ENCODE data around the gene DARS1. TPM values are rescaled to one million over a fixed set of nuclear protein-coding genes. Genes with fewer than 3 reads are reported as not detected.

The DARS1 gene
- 90.1 and 92.5 TPM in 2 replicates for polyA plus RNA-seq (2013)

DNA sequence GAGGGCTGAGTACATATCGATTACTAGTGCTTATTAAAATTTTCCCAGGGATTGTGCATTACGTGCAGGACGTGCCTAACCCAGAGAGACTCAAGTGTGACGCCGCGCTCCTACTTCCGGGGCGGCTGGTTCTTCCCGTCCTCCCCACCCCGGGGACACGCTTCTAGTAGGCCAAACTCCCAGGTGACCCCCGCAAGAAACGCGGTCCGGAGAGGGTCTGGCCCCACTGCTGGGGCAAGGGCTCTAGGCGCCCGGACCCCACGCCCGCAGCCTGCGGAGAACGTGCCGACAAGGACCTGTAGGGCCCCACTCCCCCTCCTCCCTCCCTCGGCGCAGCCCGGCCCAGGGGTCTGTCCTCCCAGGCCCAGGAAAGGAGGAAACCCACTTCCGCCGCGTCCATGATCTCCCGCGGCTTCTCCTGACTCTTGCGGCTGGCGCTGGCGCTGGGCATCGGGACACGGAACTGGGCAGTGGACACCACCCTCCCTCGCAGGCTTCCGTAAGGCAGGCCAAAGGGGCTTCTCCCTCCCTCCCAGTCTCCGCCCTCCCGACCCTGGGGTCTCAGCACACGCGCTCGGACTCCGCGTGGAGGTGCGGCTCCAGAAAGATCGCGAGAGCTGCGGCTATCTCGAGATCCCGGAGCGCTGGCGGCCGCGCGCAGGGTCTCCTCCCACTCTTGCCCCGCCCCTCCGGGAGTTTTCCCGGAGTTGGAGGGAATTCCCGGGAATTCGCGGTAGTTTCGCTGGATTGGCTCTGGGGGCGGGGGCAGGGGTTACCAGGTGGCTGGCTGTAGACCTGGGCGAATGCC lies at the start of gene DARS1:
Gene DARS1, minus strand, starts transcription at position 609 of the 808 bp plus-strand sequence. Its CDS starts 158 bp downstream, at position 451.
- Histone ChIP-seq H2AFZ (ENCODE audit: insufficient read depth, low read length, poor library complexity) (peak within 1 kb of the TSS; percentile 87), H2BK120ac (ENCODE audit: insufficient read depth, low read length, poor library complexity) (peak within 1 kb of the TSS; percentile 64), H3K9me3 (ENCODE audit: insufficient read depth, low read depth, low read length) (peaks cover 1% of the 10 kb centered on the region), H2AK5ac (ENCODE audit: low read length) (peak within 1 kb of the TSS; percentile 16), H3K79me1 (ENCODE audit: low read length) (peaks cover 11% of the 10 kb centered on the region), H3K27me3 (ENCODE audit: insufficient read depth, low read length) (no peaks in the 10 kb centered on the region), H3K14ac (ENCODE audit: low read length) (peak within 1 kb of the TSS; percentile 90), H4K12ac (ENCODE audit: low read depth, low read length) (peak within 1 kb of the TSS; percentile 87), H2BK5ac (ENCODE audit: low read depth, low read length, poor library complexity) (peak within 1 kb of the TSS; percentile 82), H4K8ac (ENCODE audit: low read depth, low read length) (peak within 1 kb of the TSS; percentile 89), H3K4me1 (ENCODE audit: control insufficient read depth in 1 of 2, insufficient read depth in 2 of 2, low read length in 2 of 2) (peaks cover 0 to 2% of the 10 kb centered on the region in 2 experiments), H3K4me2 (ENCODE audit: low read length) (peak within 1 kb of the TSS; percentile 72), H2BK12ac (ENCODE audit: low read length) (no peak within 1 kb of the TSS), H3K79me2 (ENCODE audit: control insufficient read depth, insufficient read depth, low read length, poor library complexity) (peaks cover 8% of the 10 kb centered on the region), H3K18ac (ENCODE audit: low read length) (peak within 1 kb of the TSS; percentile 88), H4K91ac (ENCODE audit: low read depth, low read length) (peak within 1 kb of the TSS; percentile 94), H3K27ac (ENCODE audit: low read depth, low read length) (peak within 1 kb of the TSS; percentile 85), H3K4ac (ENCODE audit: low read depth, low read length) (peak within 1 kb of the TSS; percentile 65), H3K23ac (ENCODE audit: low read length) (no peak within 1 kb of the TSS), H3K9ac (ENCODE audit: low read length) (peak within 1 kb of the TSS; percentile 97), H3K36me3 (ENCODE audit: control insufficient read depth in 1 of 2, insufficient read depth in 2 of 2, low read length in 2 of 2) (peaks cover 0 to 2% of the 10 kb centered on the region in 2 experiments), H3K4me3 (ENCODE audit: low read depth, low read length) (peak within 1 kb of the TSS; percentile 88)
- no CpG with 5 or more reads among the region's 64 CpGs for WGBS (ENCODE audit: extremely low coverage, insufficient coverage, insufficient read length)
- peak; percentile 92 to 99 for DNase-seq

DNA sequence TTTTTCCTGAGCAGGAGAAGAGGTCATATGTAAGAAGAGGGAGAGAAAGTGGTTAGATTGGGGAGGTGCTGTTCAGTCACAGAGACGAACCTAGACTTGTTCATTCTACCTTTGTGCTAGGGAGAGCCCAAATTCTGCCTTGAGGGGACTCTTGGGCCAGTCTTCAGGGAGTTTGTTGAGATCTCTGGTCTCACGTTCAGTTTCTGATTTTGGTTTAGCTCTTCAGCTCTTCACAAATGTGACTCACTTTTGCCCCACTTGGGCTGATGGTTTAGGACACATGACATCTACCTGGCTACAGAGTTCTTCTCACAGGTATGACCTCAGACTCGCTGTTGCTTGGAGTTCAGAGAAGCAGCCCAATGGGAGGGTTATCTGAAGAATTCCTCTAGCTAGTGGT lies 49.2 kb upstream of the DARS1 start:
- no peaks in the 10 kb centered on the region for H3K27me3 ChIP-seq (ENCODE audit: insufficient read depth, low read length)
- H2BK12ac ChIP-seq (ENCODE audit: low read length), result no peak overlapping the region
- no peak overlapping the region for H3K23ac ChIP-seq (ENCODE audit: low read length)
- no peak overlapping the region for H3K9ac ChIP-seq (ENCODE audit: low read length)
- no peak overlapping the region for H2BK5ac ChIP-seq (ENCODE audit: low read depth, low read length, poor library complexity)
- H3K27ac ChIP-seq (ENCODE audit: low read depth, low read length), result no peak overlapping the region
- no peak overlapping the region for H4K8ac ChIP-seq (ENCODE audit: low read depth, low read length)
- no CpG with 5 or more reads among the region's 3 CpGs for WGBS (ENCODE audit: extremely low coverage, insufficient coverage, insufficient read length)
- H3K79me2 ChIP-seq (ENCODE audit: control insufficient read depth, insufficient read depth, low read length, poor library complexity), result no peaks in the 10 kb centered on the region
- no peak overlapping the region for H4K12ac ChIP-seq (ENCODE audit: low read depth, low read length)
- H3K18ac ChIP-seq (ENCODE audit: low read length), result no peak overlapping the region
- no peaks in the 10 kb centered on the region for H3K79me1 ChIP-seq (ENCODE audit: low read length)
- H3K4me2 ChIP-seq (ENCODE audit: low read length), result no peak overlapping the region
- no peak overlapping the region for H2AK5ac ChIP-seq (ENCODE audit: low read length)
- H3K9me3 ChIP-seq (ENCODE audit: insufficient read depth, low read depth, low read length), result no peaks in the 10 kb centered on the region
- H3K36me3 ChIP-seq (ENCODE audit: control insufficient read depth in 1 of 2, insufficient read depth in 2 of 2, low read length in 2 of 2), result no peaks in the 10 kb centered on the region
- H4K91ac ChIP-seq (ENCODE audit: low read depth, low read length), result no peak overlapping the region
- DNase-seq, result no peak
- no peak overlapping the region for H3K4me3 ChIP-seq (ENCODE audit: low read depth, low read length)
- H3K4ac ChIP-seq (ENCODE audit: low read depth, low read length), result no peak overlapping the region
- no peaks in the 10 kb centered on the region for H3K4me1 ChIP-seq (ENCODE audit: control insufficient read depth in 1 of 2, insufficient read depth in 2 of 2, low read length in 2 of 2)
- no peak overlapping the region for H2AFZ ChIP-seq (ENCODE audit: insufficient read depth, low read length, poor library complexity)
- no peak overlapping the region for H3K14ac ChIP-seq (ENCODE audit: low read length)
- H2BK120ac ChIP-seq (ENCODE audit: insufficient read depth, low read length, poor library complexity), result no peak overlapping the region

DNA sequence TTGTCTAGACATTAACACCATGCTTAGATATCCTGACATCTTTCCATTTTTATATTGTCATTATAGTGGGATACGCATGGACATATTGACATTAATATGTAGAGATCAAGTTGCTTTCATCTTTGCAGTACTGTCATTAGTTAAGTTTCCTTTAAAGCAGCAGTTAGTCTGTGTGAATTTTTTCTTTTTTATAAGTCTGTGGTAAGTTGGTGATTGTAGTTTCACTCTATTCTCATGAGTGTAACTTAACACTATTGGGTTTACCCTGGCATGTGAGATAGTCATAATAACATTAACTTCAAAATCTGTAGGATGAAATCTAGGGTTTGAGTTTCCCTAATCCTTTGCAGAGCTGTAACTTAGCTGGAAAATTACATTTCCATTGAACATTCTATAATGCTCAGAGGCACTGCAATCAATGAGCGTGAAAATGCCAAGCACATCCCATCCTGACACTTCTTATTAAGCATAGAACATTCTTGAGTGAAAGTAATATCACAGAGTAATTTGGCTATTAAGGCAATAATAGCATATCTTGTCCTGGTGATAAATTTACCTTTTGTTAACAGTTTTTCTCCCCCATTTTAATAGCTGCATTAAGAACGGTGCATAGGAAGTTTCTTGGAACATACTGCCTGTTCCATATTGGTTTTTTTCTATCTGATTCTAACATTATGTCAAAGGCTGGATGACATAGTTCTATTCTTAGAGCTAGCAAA lies 47.5 kb upstream of the DARS1 start:
- no peak overlapping the region for H2BK120ac ChIP-seq (ENCODE audit: insufficient read depth, low read length, poor library complexity)
- peaks cover 2% of the 10 kb centered on the region for H3K9me3 ChIP-seq (ENCODE audit: insufficient read depth, low read depth, low read length)
- H4K91ac ChIP-seq (ENCODE audit: low read depth, low read length), result no peak overlapping the region
- H2AK5ac ChIP-seq (ENCODE audit: low read length), result no peak overlapping the region
- H2BK12ac ChIP-seq (ENCODE audit: low read length), result no peak overlapping the region
- H3K27ac ChIP-seq (ENCODE audit: low read depth, low read length), result no peak overlapping the region
- no peaks in the 10 kb centered on the region for H3K36me3 ChIP-seq (ENCODE audit: control insufficient read depth in 1 of 2, insufficient read depth in 2 of 2, low read length in 2 of 2)
- no peak for DNase-seq
- no peak overlapping the region for H4K12ac ChIP-seq (ENCODE audit: low read depth, low read length)
- no peaks in the 10 kb centered on the region for H3K4me1 ChIP-seq (ENCODE audit: control insufficient read depth in 1 of 2, insufficient read depth in 2 of 2, low read length in 2 of 2)
- no peak overlapping the region for H3K18ac ChIP-seq (ENCODE audit: low read length)
- H2AFZ ChIP-seq (ENCODE audit: insufficient read depth, low read length, poor library complexity), result no peak overlapping the region
- H3K27me3 ChIP-seq (ENCODE audit: insufficient read depth, low read length), result no peaks in the 10 kb centered on the region
- no peak overlapping the region for H3K4me3 ChIP-seq (ENCODE audit: low read depth, low read length)
- H3K14ac ChIP-seq (ENCODE audit: low read length), result no peak overlapping the region
- no peak overlapping the region for H3K4me2 ChIP-seq (ENCODE audit: low read length)
- no peak overlapping the region for H2BK5ac ChIP-seq (ENCODE audit: low read depth, low read length, poor library complexity)
- no CpG with 5 or more reads among the region's 3 CpGs for WGBS (ENCODE audit: extremely low coverage, insufficient coverage, insufficient read length)
- H3K9ac ChIP-seq (ENCODE audit: low read length), result no peak overlapping the region
- H3K23ac ChIP-seq (ENCODE audit: low read length), result no peak overlapping the region
- H3K4ac ChIP-seq (ENCODE audit: low read depth, low read length), result no peak overlapping the region
- H4K8ac ChIP-seq (ENCODE audit: low read depth, low read length), result no peak overlapping the region
- H3K79me2 ChIP-seq (ENCODE audit: control insufficient read depth, insufficient read depth, low read length, poor library complexity), result no peaks in the 10 kb centered on the region
- no peaks in the 10 kb centered on the region for H3K79me1 ChIP-seq (ENCODE audit: low read length)

DNA sequence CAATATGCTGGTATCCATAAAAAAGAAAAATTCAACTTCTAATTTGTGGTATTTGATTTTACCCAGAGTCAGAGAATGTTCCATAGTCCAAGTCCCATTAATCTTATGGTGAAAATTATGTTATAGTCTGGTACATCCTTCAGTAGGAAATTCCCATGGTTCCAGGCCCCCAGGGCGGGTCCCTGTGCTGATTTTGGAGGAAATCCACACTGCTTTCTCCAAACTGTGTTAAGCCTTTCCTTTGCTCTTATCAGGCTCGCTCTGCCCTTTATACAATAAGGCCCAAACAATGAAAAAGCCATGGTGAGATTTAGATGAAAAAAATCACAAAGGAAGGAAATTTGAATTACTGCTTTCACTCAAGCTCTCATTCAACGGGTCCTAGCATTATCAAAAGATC lies 46.8 kb upstream of the DARS1 start:
- Histone ChIP-seq H3K4me2 (ENCODE audit: low read length) (no peak overlapping the region), H3K79me2 (ENCODE audit: control insufficient read depth, insufficient read depth, low read length, poor library complexity) (no peaks in the 10 kb centered on the region), H3K79me1 (ENCODE audit: low read length) (peaks cover 2% of the 10 kb centered on the region), H3K27ac (ENCODE audit: low read depth, low read length) (no peak overlapping the region), H3K9me3 (ENCODE audit: insufficient read depth, low read depth, low read length) (peaks cover 2% of the 10 kb centered on the region), H2BK120ac (ENCODE audit: insufficient read depth, low read length, poor library complexity) (no peak overlapping the region), H3K27me3 (ENCODE audit: insufficient read depth, low read length) (no peaks in the 10 kb centered on the region), H3K36me3 (ENCODE audit: control insufficient read depth in 1 of 2, insufficient read depth in 2 of 2, low read length in 2 of 2) (no peaks in the 10 kb centered on the region), H3K18ac (ENCODE audit: low read length) (no peak overlapping the region), H4K8ac (ENCODE audit: low read depth, low read length) (no peak overlapping the region), H3K4ac (ENCODE audit: low read depth, low read length) (no peak overlapping the region), H3K9ac (ENCODE audit: low read length) (no peak overlapping the region), H2BK5ac (ENCODE audit: low read depth, low read length, poor library complexity) (no peak overlapping the region), H3K14ac (ENCODE audit: low read length) (no peak overlapping the region), H2AFZ (ENCODE audit: insufficient read depth, low read length, poor library complexity) (no peak overlapping the region), H3K4me1 (ENCODE audit: control insufficient read depth in 1 of 2, insufficient read depth in 2 of 2, low read length in 2 of 2) (no peaks in the 10 kb centered on the region), H2BK12ac (ENCODE audit: low read length) (no peak overlapping the region), H4K91ac (ENCODE audit: low read depth, low read length) (no peak overlapping the region), H2AK5ac (ENCODE audit: low read length) (no peak overlapping the region), H4K12ac (ENCODE audit: low read depth, low read length) (no peak overlapping the region), H3K4me3 (ENCODE audit: low read depth, low read length) (no peak overlapping the region), H3K23ac (ENCODE audit: low read length) (no peak overlapping the region)
- DNase-seq, result no peak
- WGBS (ENCODE audit: extremely low coverage, insufficient coverage, insufficient read length), result no CpG with 5 or more reads among the region's 3 CpGs
